Measurements from ENCODE around the gene SAMHD1. TPM values are rescaled to one million over a fixed set of nuclear protein-coding genes. Genes with fewer than 3 reads are reported as not detected.

The SAMHD1 gene
- total and polyA plus RNA-seq, 2 of the 13 experiments (the other 11 are each of a cell fraction or from before 2014, with no cell fraction given) = 16.9 to 43.5 TPM

GRCh38 chr20:36886859-36887751 is 64.4 kb downstream of the SAMHD1 start (continued):
- no peak for TF ChIP-seq ATF7-NPFF (CRISPR knock-in tag; IDR thresholded peaks at IDR 0.05; ENCODE audit: low read depth)
- TF ChIP-seq HNF1B (CRISPR knock-in tag; IDR thresholded peaks at IDR 0.05) = peak; percentile 83; the same call in 1 of the 2 replicates
- TF ChIP-seq, protein P1, sequence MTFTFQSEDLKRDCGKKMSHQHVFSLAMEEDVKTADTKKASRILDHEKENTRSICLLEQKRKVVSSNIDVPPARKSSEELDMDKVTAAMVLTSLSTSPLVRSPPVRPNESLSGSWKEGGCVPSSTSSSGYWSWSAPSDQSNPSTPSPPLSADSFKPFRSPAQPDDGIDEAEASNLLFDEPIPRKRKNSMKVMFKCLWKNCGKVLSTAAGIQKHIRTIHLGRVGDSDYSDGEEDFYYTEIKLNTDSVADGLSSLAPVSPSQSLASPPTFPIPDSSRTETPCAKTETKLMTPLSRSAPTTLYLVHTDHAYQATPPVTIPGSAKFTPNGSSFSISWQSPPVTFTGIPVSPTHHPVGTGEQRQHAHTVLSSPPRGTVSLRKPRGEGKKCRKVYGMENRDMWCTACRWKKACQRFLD (CRISPR knock-in tag; IDR thresholded peaks at IDR 0.05; ENCODE audit: borderline replicate concordance) = no peak
- TF ChIP-seq GZF1 (CRISPR knock-in tag; IDR thresholded peaks at IDR 0.05) = no peak
- TF ChIP-seq ZNF468 (CRISPR knock-in tag; IDR thresholded peaks at IDR 0.05) = no peak
- TF ChIP-seq RFXAP (CRISPR knock-in tag; IDR thresholded peaks at IDR 0.05; ENCODE audit: borderline replicate concordance) = no peak
- no peak for TF ChIP-seq CENPT (CRISPR knock-in tag; IDR thresholded peaks at IDR 0.05; ENCODE audit: low read depth)
- no peak for TF ChIP-seq ZNF790 (CRISPR knock-in tag; IDR thresholded peaks at IDR 0.05; ENCODE audit: borderline replicate concordance)
- TF ChIP-seq ZNF446 (CRISPR knock-in tag; IDR thresholded peaks at IDR 0.05) = peak; percentile 55; the same call in 1 of the 2 replicates
- TF ChIP-seq NCOA1 (CRISPR knock-in tag; IDR thresholded peaks at IDR 0.05) = peak; percentile 78
- peak; percentile 40; the same call in 1 of the 2 replicates for TF ChIP-seq YEATS4 (CRISPR knock-in tag; IDR thresholded peaks at IDR 0.05; ENCODE audit: borderline replicate concordance)
- no peak for TF ChIP-seq PPARG (CRISPR knock-in tag; conservative IDR thresholded peaks at IDR 0.05)
- TF ChIP-seq NR0B2 (CRISPR knock-in tag; IDR thresholded peaks at IDR 0.05) = no peak; the same call in 1 of the 2 replicates
- TF ChIP-seq BRD4 (CRISPR knock-in tag; IDR thresholded peaks at IDR 0.05) = no peak
- TF ChIP-seq, protein P2, sequence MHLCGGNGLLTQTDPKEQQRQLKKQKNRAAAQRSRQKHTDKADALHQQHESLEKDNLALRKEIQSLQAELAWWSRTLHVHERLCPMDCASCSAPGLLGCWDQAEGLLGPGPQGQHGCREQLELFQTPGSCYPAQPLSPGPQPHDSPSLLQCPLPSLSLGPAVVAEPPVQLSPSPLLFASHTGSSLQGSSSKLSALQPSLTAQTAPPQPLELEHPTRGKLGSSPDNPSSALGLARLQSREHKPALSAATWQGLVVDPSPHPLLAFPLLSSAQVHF (CRISPR knock-in tag; IDR thresholded peaks at IDR 0.05) = no peak
- no peak for TF ChIP-seq NFRKB (IDR thresholded peaks at IDR 0.05)
- TF ChIP-seq XRCC5 (optimal IDR thresholded peaks at IDR 0.05; ENCODE audit: low read length) = peak; percentile 97
- no peak for TF ChIP-seq ZNF143 (CRISPR knock-in tag; IDR thresholded peaks at IDR 0.05)
- TF ChIP-seq RCOR2 (CRISPR knock-in tag; IDR thresholded peaks at IDR 0.05) = no peak
- no peak for TF ChIP-seq ZNF484 (CRISPR knock-in tag; IDR thresholded peaks at IDR 0.05; ENCODE audit: borderline replicate concordance, low read depth)
- TF ChIP-seq NR3C1 (CRISPR knock-in tag; IDR thresholded peaks at IDR 0.05) = no peak
- no peak for TF ChIP-seq ZNF816 (CRISPR knock-in tag; IDR thresholded peaks at IDR 0.05; ENCODE audit: borderline replicate concordance)
- TF ChIP-seq GFI1 (CRISPR knock-in tag; IDR thresholded peaks at IDR 0.05; ENCODE audit: borderline replicate concordance) = no peak
- TF ChIP-seq, protein P3, sequence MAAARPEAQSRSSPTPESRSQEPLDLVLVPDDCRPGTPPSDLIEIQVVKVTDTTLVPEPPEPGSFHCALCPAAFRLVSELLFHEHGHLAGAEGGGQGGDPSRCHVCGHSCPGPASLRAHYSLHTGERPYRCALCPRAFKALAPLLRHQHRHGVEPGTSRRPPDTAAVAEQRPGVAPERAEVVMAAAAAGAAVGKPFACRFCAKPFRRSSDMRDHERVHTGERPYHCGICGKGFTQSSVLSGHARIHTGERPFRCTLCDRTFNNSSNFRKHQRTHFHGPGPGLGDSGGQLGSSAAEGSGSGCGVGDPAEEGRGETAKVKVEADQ (CRISPR knock-in tag; IDR thresholded peaks at IDR 0.05; ENCODE audit: borderline replicate concordance) = no peak
